ENCODE results near the gene MKS1. TPM values are rescaled to one million over a fixed set of nuclear protein-coding genes. Genes with fewer than 3 reads are reported as not detected.

MKS1 gene
- total RNA-seq, 4 donors from 2014 or later = 2.2 to 6.7 (median 2.8) TPM

- no peak for TF ChIP-seq POLR2A (IDR thresholded peaks at IDR 0.05)
- TF ChIP-seq, protein P1, sequence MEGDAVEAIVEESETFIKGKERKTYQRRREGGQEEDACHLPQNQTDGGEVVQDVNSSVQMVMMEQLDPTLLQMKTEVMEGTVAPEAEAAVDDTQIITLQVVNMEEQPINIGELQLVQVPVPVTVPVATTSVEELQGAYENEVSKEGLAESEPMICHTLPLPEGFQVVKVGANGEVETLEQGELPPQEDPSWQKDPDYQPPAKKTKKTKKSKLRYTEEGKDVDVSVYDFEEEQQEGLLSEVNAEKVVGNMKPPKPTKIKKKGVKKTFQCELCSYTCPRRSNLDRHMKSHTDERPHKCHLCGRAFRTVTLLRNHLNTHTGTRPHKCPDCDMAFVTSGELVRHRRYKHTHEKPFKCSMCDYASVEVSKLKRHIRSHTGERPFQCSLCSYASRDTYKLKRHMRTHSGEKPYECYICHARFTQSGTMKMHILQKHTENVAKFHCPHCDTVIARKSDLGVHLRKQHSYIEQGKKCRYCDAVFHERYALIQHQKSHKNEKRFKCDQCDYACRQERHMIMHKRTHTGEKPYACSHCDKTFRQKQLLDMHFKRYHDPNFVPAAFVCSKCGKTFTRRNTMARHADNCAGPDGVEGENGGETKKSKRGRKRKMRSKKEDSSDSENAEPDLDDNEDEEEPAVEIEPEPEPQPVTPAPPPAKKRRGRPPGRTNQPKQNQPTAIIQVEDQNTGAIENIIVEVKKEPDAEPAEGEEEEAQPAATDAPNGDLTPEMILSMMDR (IDR thresholded peaks at IDR 0.05 in 4 of 5, conservative IDR thresholded peaks at IDR 0.05 in 1 of 5) = no peak
- no peaks in the 10 kb centered on the region for H3K36me3 ChIP-seq
- H3K9me3 ChIP-seq = no peaks in the 10 kb centered on the region
- H3K27ac ChIP-seq = no peak overlapping the region
- peaks cover 9 to 16% (median 12%) of the 10 kb centered on the region in 3 donors for H3K27me3 ChIP-seq
- no peak overlapping the region for H3K4me3 ChIP-seq
- H3K4me1 ChIP-seq = peaks cover 0 to 10% of the 10 kb centered on the region in 2 donors
- DNase-seq (no peak), ATAC-seq (no peak)
- intact Hi-C loops (cut with DNase I; ENCODE audit: low total_unique reads) (no loop called here), in situ Hi-C loops (cut with MboI; ENCODE audit: low sequenced_read_pairs in 4 of 4) (no loop called here)
Observed at GRCh38 chr17:58246104-58246740, 27.2 kb upstream of the MKS1 start.

- Histone ChIP-seq H3K4me1 (peaks cover 0 to 10% of the 10 kb centered on the region in 2 donors), H3K27me3 (peaks cover 11 to 16% (median 12%) of the 10 kb centered on the region in 3 donors), H3K27ac (no peak overlapping the region), H3K4me3 (no peak overlapping the region), H3K36me3 (no peaks in the 10 kb centered on the region), H3K9me3 (no peaks in the 10 kb centered on the region)
- intact Hi-C loops (cut with DNase I; ENCODE audit: low total_unique reads) = no loop called here
- ATAC-seq (no peak), DNase-seq (no peak)
- no peak for TF ChIP-seq POLR2A (IDR thresholded peaks at IDR 0.05)
- TF ChIP-seq, protein P1 (IDR thresholded peaks at IDR 0.05 in 4 of 5, conservative IDR thresholded peaks at IDR 0.05 in 1 of 5) = no peak
- in situ Hi-C loops (cut with MboI; ENCODE audit: low sequenced_read_pairs in 4 of 4) = no loop called here
Observed at GRCh38 chr17:58245428-58246103, 26.5 kb upstream of the MKS1 start.

- no peaks in the 10 kb centered on the region for H3K36me3 ChIP-seq
- intact Hi-C loops (cut with DNase I; ENCODE audit: low total_unique reads) (no loop called here), in situ Hi-C loops (cut with MboI; ENCODE audit: low sequenced_read_pairs in 4 of 4) (no loop called here)
- H3K27ac ChIP-seq = no peak overlapping the region
- H3K4me1 ChIP-seq = peaks cover 0 to 10% of the 10 kb centered on the region in 2 donors
- no peaks in the 10 kb centered on the region for H3K9me3 ChIP-seq
- H3K4me3 ChIP-seq = no peak overlapping the region
- DNase-seq (no peak), ATAC-seq (no peak)
- peaks cover 13 to 16% (median 15%) of the 10 kb centered on the region in 3 donors for H3K27me3 ChIP-seq
- TF ChIP-seq, protein P1 (IDR thresholded peaks at IDR 0.05 in 4 of 5, conservative IDR thresholded peaks at IDR 0.05 in 1 of 5) = no peak
- TF ChIP-seq POLR2A (IDR thresholded peaks at IDR 0.05) = no peak
Observed at GRCh38 chr17:58244963-58245362, 25.9 kb upstream of the MKS1 start.

DNA sequence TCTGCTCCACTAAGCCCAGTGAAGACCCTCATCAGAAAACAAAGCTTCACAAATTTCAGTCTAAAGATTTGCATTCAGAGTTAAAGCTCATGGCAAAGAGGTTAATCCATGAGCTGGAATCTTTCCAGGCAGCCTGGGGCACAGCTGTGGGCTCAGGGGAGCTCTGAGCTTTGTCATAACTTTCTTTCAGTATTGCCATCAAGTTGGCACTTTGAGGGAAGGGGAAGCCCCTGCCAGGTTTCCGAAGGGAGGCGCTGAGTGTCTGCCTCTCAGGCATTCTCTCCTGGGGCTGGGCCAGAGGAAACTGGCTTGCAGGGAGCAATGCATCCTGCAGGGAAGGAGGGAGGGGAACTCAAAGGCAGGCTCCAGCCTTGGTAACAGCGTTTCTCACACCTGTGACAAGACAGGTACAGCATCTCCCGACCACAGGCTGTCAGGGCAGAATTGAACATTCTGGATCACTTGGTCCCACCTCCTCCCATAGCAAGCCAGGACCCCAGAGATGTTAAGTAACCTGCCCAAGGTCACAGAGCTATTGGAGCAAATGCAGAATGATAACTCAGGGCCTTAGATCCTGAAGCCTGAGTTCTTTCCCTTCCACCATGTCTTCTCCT, 23.2 kb upstream of the MKS1 start:
- Histone ChIP-seq H3K27me3 (peaks cover 6% of the 10 kb centered on the region in 3 donors), H3K27ac (no peak overlapping the region), H3K36me3 (no peaks in the 10 kb centered on the region), H3K9me3 (no peaks in the 10 kb centered on the region), H3K4me3 (no peak overlapping the region), H3K4me1 (no peaks in the 10 kb centered on the region)
- in situ Hi-C loops (cut with MboI; ENCODE audit: low sequenced_read_pairs in 4 of 4) = no loop called here
- TF ChIP-seq, protein P1 (IDR thresholded peaks at IDR 0.05 in 4 of 5, conservative IDR thresholded peaks at IDR 0.05 in 1 of 5) = no peak
- TF ChIP-seq POLR2A (IDR thresholded peaks at IDR 0.05) = no peak
- intact Hi-C loops (cut with DNase I; ENCODE audit: low total_unique reads) = no loop called here
- DNase-seq = no peak
- no peak for ATAC-seq

Measured in gastrocnemius medialis (tissue), 4 donors.